Chondrocyte (in vitro differentiated cells): ENCODE data around the gene AURKAIP1. TPM values are rescaled to one million over a fixed set of nuclear protein-coding genes. Genes with fewer than 3 reads are reported as not detected.

Source experiments
- DNase-seq: peaks from one replicate; pipeline ENCODE4 v3.0.0; 2021; ENCODE audit warnings: mixed read lengths, low spot score
- H3K27ac Mint-ChIP-seq: one replicate; pipeline ENCODE4 v1.8.0; 2021; ENCODE audit warnings: mild to moderate bottlenecking, moderate library complexity, mixed read lengths; ENCODE audit not compliant: unreplicated experiment
- H3K27me3 Mint-ChIP-seq: 2 replicates; pipeline ENCODE4 v1.8.0; 2021; ENCODE audit warnings: low read depth, mixed read lengths
- H3K36me3 Mint-ChIP-seq: 2 replicates; pipeline ENCODE4 v1.8.0; 2021; ENCODE audit warnings: low read depth, mixed read lengths
- H3K4me1 Mint-ChIP-seq: 2 replicates; pipeline ENCODE4 v1.8.0; 2021; ENCODE audit warnings: low read depth, mild to moderate bottlenecking, mixed read lengths
- H3K4me3 Mint-ChIP-seq: one replicate; pipeline ENCODE4 v1.8.0; 2021; ENCODE audit warnings: mild to moderate bottlenecking, moderate library complexity, mixed read lengths; ENCODE audit not compliant: unreplicated experiment
- H3K9me3 Mint-ChIP-seq: 2 replicates; pipeline ENCODE4 v1.8.0; 2021; ENCODE audit warnings: low read depth, mixed read lengths
- CTCF ChIP-seq: fragments of 200-600 bp; sonication (generic); IDR thresholded peaks from 2 replicates; pipeline ENCODE4 v1.5.0; 2021; ENCODE audit warnings: antibody characterized with exemption, mild to moderate bottlenecking, moderate library complexity
- total RNA-seq: library from RNA; stranded (reverse); gene quantifications from 3 replicates; pipeline ENCODE4 v1.2.1, GENCODE V29; 2021

AURKAIP1 gene
- total RNA-seq, 1 donor from 2014 or later: 89.0 TPM

- no peaks in the 10 kb centered on the region for H3K27me3 Mint-ChIP-seq
- no peak for TF ChIP-seq CTCF
- H3K4me3 Mint-ChIP-seq: peak overlapping the region; percentile 12
- no peaks in the 10 kb centered on the region for H3K36me3 Mint-ChIP-seq
- DNase-seq: no peak
- peak overlapping the region; percentile 77 for H3K27ac Mint-ChIP-seq
- H3K4me1 Mint-ChIP-seq: peaks cover 17% of the 10 kb centered on the region
- no peaks in the 10 kb centered on the region for H3K9me3 Mint-ChIP-seq
Measured at GRCh38 chr1:1330366-1331067, 44.5 kb downstream of the AURKAIP1 start.

GRCh38 chr1:1329304-1330210 lies 45.5 kb downstream of the AURKAIP1 start:
- no peak overlapping the region for H3K4me3 Mint-ChIP-seq
- H3K27me3 Mint-ChIP-seq: no peaks in the 10 kb centered on the region
- no peak overlapping the region for H3K27ac Mint-ChIP-seq
- no peaks in the 10 kb centered on the region for H3K9me3 Mint-ChIP-seq
- no peaks in the 10 kb centered on the region for H3K36me3 Mint-ChIP-seq
- no peak for DNase-seq
- TF ChIP-seq CTCF: no peak
- H3K4me1 Mint-ChIP-seq: peaks cover 21% of the 10 kb centered on the region

GRCh38 chr1:1328254-1328653 lies 46.8 kb downstream of the AURKAIP1 start:
- no peaks in the 10 kb centered on the region for H3K9me3 Mint-ChIP-seq
- no peak for DNase-seq
- no peak overlapping the region for H3K4me3 Mint-ChIP-seq

GRCh38 chr1:1327291-1327690 lies 47.7 kb downstream of the AURKAIP1 start:
- H3K4me1 Mint-ChIP-seq: peaks cover 31% of the 10 kb centered on the region
- H3K27me3 Mint-ChIP-seq: no peaks in the 10 kb centered on the region
- no peak for DNase-seq
- no peak for TF ChIP-seq CTCF
- no peak overlapping the region for H3K4me3 Mint-ChIP-seq
- no peak overlapping the region for H3K27ac Mint-ChIP-seq
- H3K9me3 Mint-ChIP-seq: no peaks in the 10 kb centered on the region
- H3K36me3 Mint-ChIP-seq: no peaks in the 10 kb centered on the region

More at GRCh38 chr1:1328254-1328653, 46.8 kb downstream of the AURKAIP1 start:
- no peaks in the 10 kb centered on the region for H3K36me3 Mint-ChIP-seq
- H3K27me3 Mint-ChIP-seq: no peaks in the 10 kb centered on the region
- no peak overlapping the region for H3K27ac Mint-ChIP-seq
- H3K4me1 Mint-ChIP-seq: peaks cover 26% of the 10 kb centered on the region
- TF ChIP-seq CTCF: no peak

- no peak for TF ChIP-seq CTCF
- H3K27me3 Mint-ChIP-seq: no peaks in the 10 kb centered on the region
- no peaks in the 10 kb centered on the region for H3K9me3 Mint-ChIP-seq
- DNase-seq: no peak
- no peaks in the 10 kb centered on the region for H3K36me3 Mint-ChIP-seq
- H3K4me3 Mint-ChIP-seq: peak overlapping the region; percentile 44
- no peak overlapping the region for H3K27ac Mint-ChIP-seq
- peaks cover 38% of the 10 kb centered on the region for H3K4me1 Mint-ChIP-seq
Measured at GRCh38 chr1:1326075-1326605, 48.9 kb downstream of the AURKAIP1 start.
